ENCODE measurements around the gene CEP112. TPM values are rescaled to one million over a fixed set of nuclear protein-coding genes. Genes with fewer than 3 reads are reported as not detected.

The CEP112 gene
- total RNA-seq, 1 donor from 2014 or later, result 20.7 TPM

GRCh38 chr17:65918500-65918899 lies 273.4 kb downstream of the CEP112 start:
- intact Hi-C loops (cut with DNase I), result no loop called here
- no peak for DNase-seq
- no peak for ATAC-seq (ENCODE audit: poor library complexity)

GRCh38 chr17:65917560-65917959 lies 274.4 kb downstream of the CEP112 start:
- DNase-seq (peak; percentile 29), ATAC-seq (ENCODE audit: poor library complexity) (no peak)
- intact Hi-C loops (cut with DNase I), result no loop called here

DNA sequence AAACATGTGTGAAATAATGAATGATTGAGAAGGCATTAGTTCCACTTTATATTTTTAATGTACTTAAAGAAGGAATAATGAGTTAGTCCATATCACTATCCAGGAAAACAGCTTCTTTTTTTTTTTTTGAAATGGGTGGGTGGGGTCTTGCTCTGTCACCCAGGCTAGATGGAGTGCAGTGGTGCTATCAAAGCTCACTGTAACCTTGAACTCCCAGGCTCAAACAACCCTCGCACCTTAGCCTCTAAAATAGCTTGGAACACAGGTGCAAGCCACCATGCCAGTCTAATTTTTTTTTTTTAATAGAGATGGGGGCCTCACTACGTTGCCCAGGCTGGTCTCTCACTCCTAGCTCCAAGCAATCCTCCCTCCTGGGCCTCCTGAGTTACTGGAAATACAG lies 275.5 kb downstream of the CEP112 start:
- intact Hi-C loops (cut with DNase I), result no loop called here
- DNase-seq, result no peak
- ATAC-seq (ENCODE audit: poor library complexity), result no peak

DNA sequence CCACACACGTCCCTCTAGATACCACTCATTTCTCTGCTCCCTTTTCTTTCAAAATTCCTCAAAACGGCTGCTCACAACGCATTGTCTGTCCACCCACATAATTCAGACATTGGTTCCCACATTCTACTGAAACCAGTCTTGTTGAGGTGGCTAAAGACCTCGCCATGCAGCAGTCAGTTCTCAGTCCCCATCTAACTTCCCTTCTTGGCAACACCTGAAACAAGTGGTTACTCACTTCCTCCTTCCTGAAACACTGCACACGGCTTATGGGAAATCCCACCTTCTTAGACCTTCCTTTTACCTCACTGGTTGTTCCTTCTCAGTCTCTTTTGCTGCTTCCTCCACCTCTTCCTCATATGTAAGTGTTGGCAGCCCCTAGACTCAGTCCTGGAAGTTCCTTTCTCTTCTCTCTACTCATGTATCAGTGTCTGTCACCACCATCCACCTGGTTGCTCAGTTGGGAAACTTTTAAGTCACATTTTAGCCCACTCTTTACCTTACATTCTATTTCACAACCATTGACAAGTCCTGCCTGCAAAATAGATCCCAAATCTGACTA lies 277.1 kb downstream of the CEP112 start:
- intact Hi-C loops (cut with DNase I), result no loop called here
- ATAC-seq (ENCODE audit: poor library complexity) (no peak), DNase-seq (no peak)

- no peak for DNase-seq
- intact Hi-C loops (cut with DNase I), result no loop called here
- no peak for ATAC-seq (ENCODE audit: poor library complexity)
Observed at GRCh38 chr17:65913326-65913850, 278.5 kb downstream of the CEP112 start.

- ATAC-seq (ENCODE audit: poor library complexity) (no peak), DNase-seq (no peak)
- intact Hi-C loops (cut with DNase I), result no loop called here
Observed at GRCh38 chr17:65910836-65911235, 281.1 kb downstream of the CEP112 start.

GRCh38 chr17:65902831-65903522 lies 289.0 kb downstream of the CEP112 start:
- ATAC-seq (ENCODE audit: poor library complexity) (peak; percentile 10), DNase-seq (no peak)
- intact Hi-C loops (cut with DNase I), result no loop called here

DNA sequence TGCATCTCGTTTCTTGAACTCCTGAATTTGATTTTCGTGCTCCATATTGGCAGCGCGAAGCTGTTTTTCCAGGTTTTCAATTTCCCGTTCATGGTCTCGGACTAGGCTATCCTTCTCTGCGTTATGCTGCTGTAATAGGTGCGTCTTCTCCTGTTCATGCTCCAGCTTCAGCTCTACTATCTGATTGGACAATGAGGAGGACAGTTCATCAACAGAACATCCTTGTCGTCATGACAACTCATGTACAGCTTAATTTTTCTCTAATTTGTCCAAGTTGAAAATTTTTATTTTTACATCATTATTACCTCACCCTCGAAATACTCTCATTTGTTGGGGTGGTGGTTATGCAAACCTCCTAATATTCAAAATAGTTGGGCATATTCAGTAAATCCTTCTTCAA lies 289.8 kb downstream of the CEP112 start:
- intact Hi-C loops (cut with DNase I), result no loop called here
- ATAC-seq (ENCODE audit: poor library complexity), result no peak
- DNase-seq, result no peak

GRCh38 chr17:65901394-65901793 lies 290.5 kb downstream of the CEP112 start:
- intact Hi-C loops (cut with DNase I), result no loop called here
- no peak for ATAC-seq (ENCODE audit: poor library complexity)

DNA sequence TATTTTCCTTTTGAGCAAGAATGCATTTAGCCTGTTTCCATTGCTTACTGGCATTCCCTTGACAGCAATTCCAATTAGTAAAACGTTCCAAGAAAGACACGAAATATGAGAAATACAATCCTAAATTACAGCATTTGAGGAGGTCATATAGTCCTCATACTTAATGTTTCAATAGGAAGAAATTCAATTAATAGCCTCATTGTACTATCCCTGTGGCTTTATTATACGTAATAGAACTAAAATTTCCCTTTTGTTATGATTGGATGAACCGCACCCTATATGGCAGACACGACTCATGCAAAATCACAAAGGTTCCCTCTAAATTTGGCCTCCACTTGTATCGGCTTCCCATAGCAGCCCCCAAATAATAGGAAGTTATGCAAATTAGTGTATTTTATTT lies 291.7 kb downstream of the CEP112 start:
- DNase-seq (no peak), ATAC-seq (ENCODE audit: poor library complexity) (no peak)
- intact Hi-C loops (cut with DNase I), result no loop called here

More at GRCh38 chr17:65901394-65901793, 290.5 kb downstream of the CEP112 start:
- DNase-seq, result no peak

GRCh38 chr17:65898651-65899050 lies 293.3 kb downstream of the CEP112 start:
- ATAC-seq (ENCODE audit: poor library complexity) (no peak), DNase-seq (no peak)
- intact Hi-C loops (cut with DNase I), result no loop called here

DNA sequence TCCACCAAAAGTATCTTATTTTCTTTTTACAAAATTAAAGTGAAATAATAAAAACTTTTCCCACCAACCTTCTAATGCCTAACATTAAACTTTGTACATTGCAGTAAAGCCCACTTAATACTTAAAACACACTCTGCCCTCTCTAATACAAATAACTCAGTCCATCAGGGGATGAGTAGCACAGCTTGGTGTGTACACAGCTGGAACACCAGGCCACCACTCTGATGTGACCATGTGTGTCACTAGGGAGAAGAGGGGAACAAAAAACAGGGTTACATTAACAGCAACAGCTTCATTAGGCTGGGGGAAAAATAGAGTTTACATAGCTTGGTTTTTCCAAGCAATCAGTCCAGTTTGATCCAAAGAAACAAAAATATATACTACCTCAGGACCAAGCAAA lies 295.0 kb downstream of the CEP112 start:
- DNase-seq (no peak), ATAC-seq (ENCODE audit: poor library complexity) (no peak)
- intact Hi-C loops (cut with DNase I), result no loop called here

DNA sequence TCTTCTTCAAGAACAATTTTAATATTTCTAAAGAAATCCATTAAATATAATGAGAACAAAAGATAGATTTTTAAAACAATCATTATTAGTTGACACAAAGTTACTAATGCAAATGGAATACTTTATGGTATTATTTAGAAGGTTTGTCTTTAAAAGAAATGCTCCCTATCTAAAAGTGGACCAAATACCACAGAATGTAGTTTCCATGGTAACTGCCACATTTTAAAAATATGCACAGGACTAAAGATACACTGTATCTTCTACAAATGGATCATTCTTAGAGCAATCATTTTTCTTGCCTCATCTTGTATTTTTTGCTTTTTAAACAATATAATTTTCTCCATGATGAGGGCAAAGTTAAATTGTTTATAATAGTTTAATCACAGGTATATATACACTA lies 296.0 kb downstream of the CEP112 start:
- intact Hi-C loops (cut with DNase I), result no loop called here
- no peak for DNase-seq
- ATAC-seq (ENCODE audit: poor library complexity), result no peak

GRCh38 chr17:65893692-65894279 lies 298.1 kb downstream of the CEP112 start:
- intact Hi-C loops (cut with DNase I), result no loop called here
- no peak for DNase-seq
- no peak for ATAC-seq (ENCODE audit: poor library complexity)

DNA sequence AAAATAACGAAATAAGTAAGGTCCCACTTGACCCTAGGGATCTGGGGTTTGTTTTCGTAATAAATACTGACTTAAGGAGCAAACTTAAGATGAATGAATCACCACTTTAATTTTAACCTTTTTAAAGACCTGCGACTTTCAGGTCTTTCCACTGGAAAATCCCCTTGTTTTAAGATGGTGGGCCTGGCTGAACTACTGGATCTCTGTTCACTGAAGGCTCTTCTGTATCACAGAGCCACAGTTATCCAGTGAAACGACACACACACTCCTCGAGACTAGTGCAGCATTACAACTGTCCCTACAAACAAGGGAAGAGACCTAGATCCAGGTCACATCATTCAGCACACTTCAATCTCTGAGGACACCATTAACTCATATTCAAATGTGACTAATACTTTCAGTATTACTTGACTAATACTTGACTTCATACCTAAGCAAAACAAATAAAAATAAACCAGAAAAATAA lies 299.0 kb downstream of the CEP112 start:
- intact Hi-C loops (cut with DNase I), result no loop called here
- ATAC-seq (ENCODE audit: poor library complexity), result no peak
- DNase-seq, result no peak

GRCh38 chr17:65891231-65891735 lies 300.6 kb downstream of the CEP112 start:
- no peak for DNase-seq
- intact Hi-C loops (cut with DNase I), result no loop called here
- ATAC-seq (ENCODE audit: poor library complexity), result no peak

- DNase-seq (no peak), ATAC-seq (ENCODE audit: poor library complexity) (no peak)
- intact Hi-C loops (cut with DNase I), result no loop called here
Observed at GRCh38 chr17:65888649-65889048, 303.3 kb downstream of the CEP112 start.

- intact Hi-C loops (cut with DNase I), result no loop called here
- ATAC-seq (ENCODE audit: poor library complexity) (no peak), DNase-seq (no peak)
Observed at GRCh38 chr17:65886315-65887245, 305.4 kb downstream of the CEP112 start.
